HG03575 (cell line): Measurements from ENCODE around the gene PTPN3.

ENCODE experiments used
- ATAC-seq: cut with Tn5 transposase; IDR thresholded peaks from one replicate; pipeline ENCODE4 v1.9.1; 2021; ENCODE audit not compliant: unreplicated experiment, insufficient number of reproducible peaks, low FRiP score; ENCODE audit errors: extremely low read depth

PTPN3 gene

GRCh38 chr9:109478665-109479380 is 19.3 kb downstream of the PTPN3 start:
- ATAC-seq, result no peak

GRCh38 chr9:109478051-109478563 is 20.0 kb downstream of the PTPN3 start:
- no peak for ATAC-seq

- ATAC-seq, result peak; percentile 43
These were observed 20.7 kb downstream of the PTPN3 start for GRCh38 chr9:109477258-109478050.

- no peak for ATAC-seq
These were observed 21.4 kb downstream of the PTPN3 start for GRCh38 chr9:109476642-109477257.

GRCh38 chr9:109475526-109475925 is 22.6 kb downstream of the PTPN3 start:
- no peak for ATAC-seq

- ATAC-seq, result no peak
These were observed 23.2 kb downstream of the PTPN3 start for GRCh38 chr9:109474944-109475343.

GRCh38 chr9:109474170-109474569 is 23.9 kb downstream of the PTPN3 start:
- no peak for ATAC-seq

GRCh38 chr9:109473329-109473728 is 24.8 kb downstream of the PTPN3 start:
- ATAC-seq, result no peak

- ATAC-seq, result no peak
These were observed 26.4 kb downstream of the PTPN3 start for GRCh38 chr9:109471475-109472393.

- ATAC-seq, result peak; percentile 91
These were observed 28.3 kb downstream of the PTPN3 start for GRCh38 chr9:109469646-109470358.

GRCh38 chr9:109468927-109469326 is 29.2 kb downstream of the PTPN3 start:
- no peak for ATAC-seq

GRCh38 chr9:109467936-109468335 is 30.2 kb downstream of the PTPN3 start:
- no peak for ATAC-seq

- no peak for ATAC-seq
These were observed 31.2 kb downstream of the PTPN3 start for GRCh38 chr9:109466623-109467590.

GRCh38 chr9:109463924-109464625 is 34.0 kb downstream of the PTPN3 start:
- no peak for ATAC-seq

- ATAC-seq, result no peak
These were observed 37.5 kb downstream of the PTPN3 start for GRCh38 chr9:109460576-109460975.

GRCh38 chr9:109459423-109459822 is 38.7 kb downstream of the PTPN3 start:
- ATAC-seq, result no peak
